WTC11 (cell line): ENCODE measurements around the gene TNFSF15.

Experiments
- ZNF263 ChIP-seq: sonication (generic); formaldehyde crosslinking; IDR thresholded peaks from 2 replicates; pipeline ENCODE4 v1.8.1; 2022; ENCODE audit warnings: low read depth, mild to moderate bottlenecking, moderate library complexity, missing genetic modification reagents
- TF ChIP-seq, protein P1 (sequence below): sonication (generic); formaldehyde crosslinking; conservative IDR thresholded peaks from 2 replicates; pipeline ENCODE4 v1.8.1; 2023; ENCODE audit warnings: mild to moderate bottlenecking, low read depth, missing genetic modification reagents, moderate library complexity
- TF ChIP-seq, protein P2 (sequence below): fragments of 200-600 bp; IDR thresholded peaks from 2 replicates; pipeline ENCODE4 v1.8.0; 2022; ENCODE audit warnings: antibody characterized with exemption
- TF ChIP-seq, protein P3 (sequence below): sonication (generic); formaldehyde crosslinking; conservative IDR thresholded peaks from 2 replicates; pipeline ENCODE4 v1.8.1; 2022; ENCODE audit warnings: mild to moderate bottlenecking, missing genetic modification reagents

DNA sequence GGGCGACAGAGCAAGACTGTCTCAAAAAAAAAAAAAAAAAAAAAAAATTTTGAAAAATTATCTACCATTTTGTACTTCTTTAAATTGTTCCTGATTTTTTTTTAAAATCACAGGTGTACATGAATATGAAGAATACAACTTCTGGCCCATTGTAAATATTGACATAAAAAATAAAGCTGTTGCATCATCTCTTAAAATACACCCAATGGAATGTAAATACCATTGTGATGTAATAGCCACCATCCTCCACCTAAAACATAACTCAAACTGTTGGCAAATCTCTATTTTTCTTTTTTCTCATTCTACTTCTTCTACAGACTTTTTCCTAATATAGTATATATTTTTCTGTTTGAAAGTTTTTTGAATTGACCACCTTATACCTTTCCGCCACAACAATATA, 62.9 kb downstream of the TNFSF15 start:
- TF ChIP-seq, protein P1, sequence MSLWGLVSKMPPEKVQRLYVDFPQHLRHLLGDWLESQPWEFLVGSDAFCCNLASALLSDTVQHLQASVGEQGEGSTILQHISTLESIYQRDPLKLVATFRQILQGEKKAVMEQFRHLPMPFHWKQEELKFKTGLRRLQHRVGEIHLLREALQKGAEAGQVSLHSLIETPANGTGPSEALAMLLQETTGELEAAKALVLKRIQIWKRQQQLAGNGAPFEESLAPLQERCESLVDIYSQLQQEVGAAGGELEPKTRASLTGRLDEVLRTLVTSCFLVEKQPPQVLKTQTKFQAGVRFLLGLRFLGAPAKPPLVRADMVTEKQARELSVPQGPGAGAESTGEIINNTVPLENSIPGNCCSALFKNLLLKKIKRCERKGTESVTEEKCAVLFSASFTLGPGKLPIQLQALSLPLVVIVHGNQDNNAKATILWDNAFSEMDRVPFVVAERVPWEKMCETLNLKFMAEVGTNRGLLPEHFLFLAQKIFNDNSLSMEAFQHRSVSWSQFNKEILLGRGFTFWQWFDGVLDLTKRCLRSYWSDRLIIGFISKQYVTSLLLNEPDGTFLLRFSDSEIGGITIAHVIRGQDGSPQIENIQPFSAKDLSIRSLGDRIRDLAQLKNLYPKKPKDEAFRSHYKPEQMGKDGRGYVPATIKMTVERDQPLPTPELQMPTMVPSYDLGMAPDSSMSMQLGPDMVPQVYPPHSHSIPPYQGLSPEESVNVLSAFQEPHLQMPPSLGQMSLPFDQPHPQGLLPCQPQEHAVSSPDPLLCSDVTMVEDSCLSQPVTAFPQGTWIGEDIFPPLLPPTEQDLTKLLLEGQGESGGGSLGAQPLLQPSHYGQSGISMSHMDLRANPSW (CRISPR knock-in tag), result no peak
- TF ChIP-seq, protein P2, sequence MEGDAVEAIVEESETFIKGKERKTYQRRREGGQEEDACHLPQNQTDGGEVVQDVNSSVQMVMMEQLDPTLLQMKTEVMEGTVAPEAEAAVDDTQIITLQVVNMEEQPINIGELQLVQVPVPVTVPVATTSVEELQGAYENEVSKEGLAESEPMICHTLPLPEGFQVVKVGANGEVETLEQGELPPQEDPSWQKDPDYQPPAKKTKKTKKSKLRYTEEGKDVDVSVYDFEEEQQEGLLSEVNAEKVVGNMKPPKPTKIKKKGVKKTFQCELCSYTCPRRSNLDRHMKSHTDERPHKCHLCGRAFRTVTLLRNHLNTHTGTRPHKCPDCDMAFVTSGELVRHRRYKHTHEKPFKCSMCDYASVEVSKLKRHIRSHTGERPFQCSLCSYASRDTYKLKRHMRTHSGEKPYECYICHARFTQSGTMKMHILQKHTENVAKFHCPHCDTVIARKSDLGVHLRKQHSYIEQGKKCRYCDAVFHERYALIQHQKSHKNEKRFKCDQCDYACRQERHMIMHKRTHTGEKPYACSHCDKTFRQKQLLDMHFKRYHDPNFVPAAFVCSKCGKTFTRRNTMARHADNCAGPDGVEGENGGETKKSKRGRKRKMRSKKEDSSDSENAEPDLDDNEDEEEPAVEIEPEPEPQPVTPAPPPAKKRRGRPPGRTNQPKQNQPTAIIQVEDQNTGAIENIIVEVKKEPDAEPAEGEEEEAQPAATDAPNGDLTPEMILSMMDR, result no peak
- TF ChIP-seq ZNF263 (CRISPR knock-in tag), result no peak
- TF ChIP-seq, protein P3, sequence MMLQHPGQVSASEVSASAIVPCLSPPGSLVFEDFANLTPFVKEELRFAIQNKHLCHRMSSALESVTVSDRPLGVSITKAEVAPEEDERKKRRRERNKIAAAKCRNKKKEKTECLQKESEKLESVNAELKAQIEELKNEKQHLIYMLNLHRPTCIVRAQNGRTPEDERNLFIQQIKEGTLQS (CRISPR knock-in tag), result no peak
